GM12872 (cell line): ENCODE results near the gene CAMTA1.

Experiments
- TF ChIP-seq, protein P1 (sequence below): IDR thresholded peaks from 3 replicates; pipeline ENCODE4 v1.5.1; 2011; ENCODE audit warnings: low read depth, mild to moderate bottlenecking, low read length, moderate library complexity; ENCODE audit not compliant: insufficient read depth

CAMTA1 gene

DNA sequence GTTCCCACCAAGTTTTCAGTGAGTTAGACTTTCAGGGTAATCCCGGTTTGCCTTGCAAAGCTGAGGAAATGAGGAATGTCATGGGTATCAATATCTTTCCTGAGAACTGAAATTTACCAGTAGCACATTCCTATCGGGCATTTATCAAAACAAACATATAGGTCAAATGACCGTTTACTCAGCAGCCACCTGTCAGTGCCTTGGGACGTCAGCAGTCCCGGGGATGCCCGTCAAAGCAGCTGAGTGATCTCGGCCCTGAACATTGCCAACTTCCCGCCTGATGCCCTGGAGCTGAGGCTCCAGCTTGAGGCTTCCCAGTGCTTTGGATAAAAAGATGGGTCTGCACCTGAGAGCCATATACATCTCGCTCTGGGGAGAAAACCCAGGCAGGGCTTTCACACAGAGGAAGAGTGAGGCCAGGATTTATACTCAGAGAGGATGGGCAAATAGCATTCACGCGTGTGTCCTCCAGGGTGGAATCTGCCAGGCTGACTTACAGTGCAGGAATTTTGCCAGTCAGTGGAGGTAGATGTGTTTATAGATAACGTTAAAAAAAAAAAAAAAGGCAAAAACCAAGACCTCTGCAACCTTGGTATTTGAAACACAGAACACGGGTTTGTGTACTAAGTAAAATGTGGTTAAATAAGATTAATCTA, 550.1 kb downstream of the CAMTA1 start:
- TF ChIP-seq, protein P1, sequence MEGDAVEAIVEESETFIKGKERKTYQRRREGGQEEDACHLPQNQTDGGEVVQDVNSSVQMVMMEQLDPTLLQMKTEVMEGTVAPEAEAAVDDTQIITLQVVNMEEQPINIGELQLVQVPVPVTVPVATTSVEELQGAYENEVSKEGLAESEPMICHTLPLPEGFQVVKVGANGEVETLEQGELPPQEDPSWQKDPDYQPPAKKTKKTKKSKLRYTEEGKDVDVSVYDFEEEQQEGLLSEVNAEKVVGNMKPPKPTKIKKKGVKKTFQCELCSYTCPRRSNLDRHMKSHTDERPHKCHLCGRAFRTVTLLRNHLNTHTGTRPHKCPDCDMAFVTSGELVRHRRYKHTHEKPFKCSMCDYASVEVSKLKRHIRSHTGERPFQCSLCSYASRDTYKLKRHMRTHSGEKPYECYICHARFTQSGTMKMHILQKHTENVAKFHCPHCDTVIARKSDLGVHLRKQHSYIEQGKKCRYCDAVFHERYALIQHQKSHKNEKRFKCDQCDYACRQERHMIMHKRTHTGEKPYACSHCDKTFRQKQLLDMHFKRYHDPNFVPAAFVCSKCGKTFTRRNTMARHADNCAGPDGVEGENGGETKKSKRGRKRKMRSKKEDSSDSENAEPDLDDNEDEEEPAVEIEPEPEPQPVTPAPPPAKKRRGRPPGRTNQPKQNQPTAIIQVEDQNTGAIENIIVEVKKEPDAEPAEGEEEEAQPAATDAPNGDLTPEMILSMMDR = no peak

DNA sequence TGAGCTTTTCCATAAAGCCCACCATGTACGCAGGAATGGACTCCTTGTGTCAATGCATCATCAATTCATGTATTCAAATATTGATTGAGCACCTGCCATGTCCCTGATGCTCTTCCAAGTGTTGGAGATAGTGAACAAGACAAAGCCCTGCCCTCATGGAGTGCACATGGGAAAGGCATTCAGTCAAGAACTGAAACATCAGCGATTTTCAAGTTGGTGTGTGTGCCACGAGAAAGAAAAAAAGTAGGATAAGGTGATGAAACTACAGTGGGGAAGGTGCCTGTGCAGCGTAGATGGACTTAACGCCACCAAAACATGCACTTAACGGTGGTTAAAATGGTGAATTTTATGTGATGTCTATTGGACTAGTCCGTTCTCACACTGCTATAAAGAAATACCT, 553.2 kb downstream of the CAMTA1 start:
- TF ChIP-seq, protein P1 = no peak

DNA sequence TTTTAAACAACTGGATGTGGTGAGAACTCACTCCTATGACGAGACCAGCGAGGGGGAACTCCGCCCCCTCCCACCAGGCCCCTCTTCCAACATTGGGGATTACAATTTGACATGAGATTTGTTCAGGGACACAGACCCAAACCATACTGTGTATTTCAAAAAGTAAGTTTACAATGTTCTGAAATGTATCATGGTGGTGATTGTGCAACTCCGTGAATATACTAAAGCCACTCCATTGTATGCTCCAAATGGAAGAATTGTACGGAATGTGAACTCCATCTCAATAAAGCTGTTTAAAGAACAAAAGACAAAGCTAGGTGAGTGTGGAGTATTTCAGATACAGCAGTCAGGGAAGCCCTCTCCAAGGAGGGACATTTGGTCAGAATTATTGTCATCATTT, 553.8 kb downstream of the CAMTA1 start:
- TF ChIP-seq, protein P1 = no peak

DNA sequence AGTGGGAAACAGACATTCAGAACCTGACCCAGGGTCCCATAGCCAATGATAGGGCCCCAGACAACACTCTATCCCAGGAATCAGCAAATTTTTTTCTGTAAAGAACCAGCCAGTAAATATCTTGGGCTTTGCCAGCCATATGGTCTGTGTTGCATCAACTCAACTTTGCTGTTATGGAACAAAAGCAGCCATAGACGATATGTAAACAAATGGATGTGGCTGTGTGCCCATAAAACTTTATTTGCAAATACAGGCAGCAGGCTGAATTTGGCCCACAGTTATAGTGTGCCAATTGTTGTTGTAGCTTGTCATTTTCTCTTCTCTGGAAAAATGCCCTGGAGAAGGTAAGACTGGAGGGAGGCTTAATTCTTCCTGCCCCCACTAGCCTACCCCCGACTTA, 554.7 kb downstream of the CAMTA1 start:
- TF ChIP-seq, protein P1 = no peak

DNA sequence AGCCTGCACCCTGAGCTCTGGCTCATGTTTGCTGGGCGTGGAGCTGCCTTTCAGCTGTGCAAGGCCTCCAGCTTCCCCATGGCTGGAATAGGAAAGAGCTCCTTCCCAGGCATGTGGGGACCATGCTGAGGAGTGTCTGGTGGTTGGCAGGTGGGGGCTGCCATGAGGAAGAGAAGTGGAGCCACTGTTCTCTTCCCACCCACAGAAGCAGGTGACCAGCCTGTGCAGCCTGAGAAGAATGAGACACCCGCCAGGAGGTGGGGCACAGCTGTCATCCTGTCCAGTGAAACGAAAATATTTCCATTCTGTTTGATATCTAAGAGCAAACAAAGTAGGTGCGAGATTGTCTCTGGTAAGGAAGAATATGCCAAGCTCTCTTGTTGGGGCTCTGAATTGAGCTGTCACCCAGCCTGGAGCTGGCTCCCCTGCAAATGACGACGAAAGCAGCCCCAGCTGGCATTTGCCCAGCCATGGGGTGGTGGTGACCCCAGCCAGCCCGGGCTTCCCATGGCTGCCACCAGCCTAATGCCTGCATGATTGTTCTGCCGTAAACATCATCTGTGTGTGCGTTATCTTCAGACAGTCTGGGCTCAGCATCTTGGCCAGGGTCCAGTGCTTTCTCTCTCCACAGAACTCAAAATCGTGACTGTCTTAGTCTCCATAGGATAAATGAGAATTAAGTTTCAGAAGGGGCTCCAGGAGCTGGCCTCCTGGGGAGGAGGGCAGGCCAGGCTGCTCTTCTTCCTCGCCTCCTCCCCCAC, 556.1 kb downstream of the CAMTA1 start:
- TF ChIP-seq, protein P1 = no peak

DNA sequence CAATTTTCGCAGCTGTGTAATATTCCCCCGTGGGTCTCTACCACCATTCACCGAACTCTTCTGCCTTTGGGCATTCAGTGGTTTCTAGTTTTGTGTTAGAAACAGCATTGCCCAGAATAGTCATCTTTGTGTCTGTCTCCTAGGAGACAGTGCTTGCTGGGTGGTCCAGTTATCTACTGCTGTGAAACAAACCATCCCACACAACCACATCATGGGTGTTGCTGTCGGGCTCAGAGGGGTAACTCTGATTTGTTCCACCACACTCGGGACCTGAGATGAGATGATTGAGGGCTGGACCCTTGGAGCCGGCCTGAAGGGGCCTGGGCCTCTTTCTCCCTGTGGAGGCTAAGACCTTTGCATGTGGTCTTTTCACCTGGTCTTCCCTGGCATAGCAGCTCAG, 558.6 kb downstream of the CAMTA1 start:
- TF ChIP-seq, protein P1 = no peak

DNA sequence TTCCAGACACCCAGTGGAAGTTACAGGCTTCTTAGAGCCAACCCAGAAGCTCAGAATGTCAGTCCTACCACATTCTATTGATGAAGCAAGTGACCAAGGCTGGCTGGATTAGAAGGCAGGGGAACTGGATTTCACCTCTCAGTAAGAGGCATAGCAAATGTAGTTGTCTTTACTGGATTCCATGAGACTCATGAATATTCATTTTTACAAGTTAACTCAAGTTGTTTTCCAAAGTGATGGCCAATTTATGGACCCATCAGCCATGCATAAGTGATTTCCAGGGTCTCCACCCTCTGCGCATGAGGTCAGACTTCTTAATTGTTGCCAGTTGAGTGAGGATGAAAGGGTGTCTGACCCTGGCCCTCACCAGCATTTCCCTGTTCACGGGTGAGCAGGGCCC, 559.0 kb downstream of the CAMTA1 start:
- TF ChIP-seq, protein P1 = no peak
